Stimulated activated CD8-positive, alpha-beta memory T cell treated with anti-CD3 and anti-CD28 coated beads, Interleukin-4, amount 100 ng/mL, for 1 hour (primary cell): ENCODE measurements around the gene NEURL1B.
"Not testable (repeated sequence)": the region's sequence is repeated elsewhere in the genome, so short reads cannot be mapped to it uniquely, and the experiment has no call there.

ENCODE experiments used
- DNase-seq, 2 donors: peaks; one replicate each; pipeline ENCODE4 v3.0.0-alpha.2; 2020; ENCODE audit warnings: low read depth in 2 of 2, low spot score in 1 of 2

The NEURL1B gene

DNA sequence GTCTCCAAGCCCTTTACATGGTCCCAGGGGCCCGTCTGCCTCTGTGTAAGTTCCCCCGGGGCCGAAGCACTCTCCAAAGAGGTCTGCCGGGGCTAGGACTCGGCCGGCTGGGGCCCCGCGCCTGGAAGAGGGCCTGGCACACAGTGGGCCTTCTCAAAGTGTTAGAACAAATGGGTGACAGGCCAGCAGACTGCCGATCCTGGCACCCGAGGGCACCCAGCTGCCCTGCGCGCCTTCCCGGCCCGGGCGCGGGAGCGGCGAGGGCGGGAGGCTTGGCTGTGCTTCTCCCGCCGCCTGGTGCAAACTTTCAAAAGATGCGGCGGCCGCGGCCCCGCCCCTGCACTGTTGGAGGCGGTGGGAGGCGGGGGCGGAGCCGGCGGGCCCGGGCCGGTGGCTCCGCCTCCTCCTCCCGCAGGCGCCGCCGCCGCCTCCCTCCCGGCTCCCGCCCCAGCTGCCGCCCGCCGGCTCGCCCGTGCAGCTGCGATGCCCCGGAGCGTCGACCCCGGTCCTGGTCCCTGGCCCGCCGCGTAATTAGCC lies at the start of gene NEURL1B:
Gene NEURL1B, plus strand, starts transcription at position 442 of the 537 bp plus-strand sequence. CDS start 144 bp downstream, outside the sequence.
- DNase-seq: no peak

GRCh38 chr5:172591636-172592035 lies 49.4 kb upstream of the NEURL1B start:
- no peak for DNase-seq

DNA sequence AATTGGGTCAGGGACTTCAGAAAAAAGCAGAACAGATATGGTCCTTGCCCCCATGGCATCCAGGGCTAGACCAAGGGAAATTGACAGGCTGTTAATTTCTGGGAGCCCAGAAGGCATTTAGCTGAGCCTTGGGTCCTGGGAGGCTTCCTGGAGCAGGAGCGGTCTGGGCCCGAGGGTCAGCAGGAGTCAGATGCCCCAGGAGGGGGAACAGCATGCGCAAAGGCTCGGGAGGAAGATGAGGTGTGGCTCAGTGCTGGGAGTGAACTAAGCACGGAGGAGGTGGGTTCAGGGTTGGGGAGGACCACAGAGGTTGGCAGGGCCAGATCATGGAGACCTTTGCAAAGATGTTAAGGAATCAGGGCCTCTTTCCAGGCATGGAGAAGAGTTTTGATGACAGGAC lies 48.2 kb upstream of the NEURL1B start:
- DNase-seq: no peak

DNA sequence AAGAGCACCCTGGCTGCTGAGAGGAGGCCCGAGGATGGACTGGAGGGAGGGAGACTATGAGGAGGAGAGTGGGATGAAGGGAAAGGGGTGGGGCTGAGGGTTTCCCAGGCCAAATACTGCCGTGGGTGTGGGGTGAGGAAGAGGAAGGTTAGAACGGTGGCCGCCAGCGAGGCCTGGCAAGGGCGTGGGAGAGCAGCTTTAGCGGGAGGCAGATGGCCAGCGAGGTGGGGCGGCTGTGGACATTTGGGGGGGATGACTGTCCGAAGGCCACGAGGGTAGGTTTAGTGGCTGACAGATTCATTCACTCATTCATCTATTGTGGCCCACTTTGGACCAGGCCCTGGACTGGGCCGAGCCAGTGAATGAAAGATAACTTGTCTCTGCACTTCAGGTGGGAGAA lies 47.8 kb upstream of the NEURL1B start:
- DNase-seq: no peak

GRCh38 chr5:172593721-172594235 lies 47.3 kb upstream of the NEURL1B start:
- no peak for DNase-seq

DNA sequence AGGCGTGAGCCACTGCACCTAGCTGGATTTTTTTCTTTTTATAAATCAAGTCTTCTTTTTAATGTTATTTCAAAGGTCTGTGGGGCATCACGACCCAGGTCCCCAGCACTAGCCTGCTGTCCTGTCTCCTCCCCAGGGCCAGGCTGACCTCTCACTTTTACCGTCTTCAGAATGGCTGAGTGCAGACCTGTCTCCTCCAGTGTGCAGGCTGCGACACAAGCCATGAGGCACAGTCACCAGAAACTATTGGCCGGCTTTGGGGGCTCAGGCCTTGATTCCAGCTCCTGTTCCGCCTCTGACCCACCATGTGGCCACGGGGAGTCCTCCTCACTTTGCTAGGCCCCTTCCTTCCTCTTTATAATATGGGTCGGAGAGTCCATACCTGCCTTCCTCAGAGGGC lies 46.6 kb upstream of the NEURL1B start:
- no peak for DNase-seq

DNA sequence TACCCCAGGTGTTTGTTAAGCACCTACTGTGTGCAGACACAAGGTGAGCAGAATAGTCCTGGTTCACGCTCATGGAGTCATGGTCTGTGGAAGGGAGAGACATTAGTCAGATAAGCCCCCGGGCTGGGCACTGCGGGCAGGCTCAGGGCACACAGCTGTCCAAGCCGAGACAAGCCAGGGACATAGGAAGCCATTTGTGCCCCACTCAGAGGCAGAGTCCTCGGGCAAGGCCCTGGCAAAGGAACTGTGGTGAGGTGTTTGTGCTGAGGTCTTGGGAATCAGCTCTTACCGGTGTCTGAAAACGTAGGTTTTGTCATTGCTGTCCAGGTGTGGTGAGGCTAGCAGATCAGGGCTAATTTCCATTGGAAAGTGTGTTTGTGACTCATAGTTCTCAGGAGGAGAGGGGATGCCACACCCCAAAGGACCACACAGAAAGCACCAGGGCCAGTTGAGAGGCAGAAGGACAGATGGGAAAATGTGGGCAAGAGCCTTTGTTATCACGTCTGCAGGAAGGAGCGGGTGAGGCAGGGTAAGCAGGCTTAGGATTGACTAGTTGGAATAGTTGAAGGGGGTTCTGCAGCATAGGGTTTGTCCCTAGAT lies 46.1 kb upstream of the NEURL1B start:
- DNase-seq: no peak

DNA sequence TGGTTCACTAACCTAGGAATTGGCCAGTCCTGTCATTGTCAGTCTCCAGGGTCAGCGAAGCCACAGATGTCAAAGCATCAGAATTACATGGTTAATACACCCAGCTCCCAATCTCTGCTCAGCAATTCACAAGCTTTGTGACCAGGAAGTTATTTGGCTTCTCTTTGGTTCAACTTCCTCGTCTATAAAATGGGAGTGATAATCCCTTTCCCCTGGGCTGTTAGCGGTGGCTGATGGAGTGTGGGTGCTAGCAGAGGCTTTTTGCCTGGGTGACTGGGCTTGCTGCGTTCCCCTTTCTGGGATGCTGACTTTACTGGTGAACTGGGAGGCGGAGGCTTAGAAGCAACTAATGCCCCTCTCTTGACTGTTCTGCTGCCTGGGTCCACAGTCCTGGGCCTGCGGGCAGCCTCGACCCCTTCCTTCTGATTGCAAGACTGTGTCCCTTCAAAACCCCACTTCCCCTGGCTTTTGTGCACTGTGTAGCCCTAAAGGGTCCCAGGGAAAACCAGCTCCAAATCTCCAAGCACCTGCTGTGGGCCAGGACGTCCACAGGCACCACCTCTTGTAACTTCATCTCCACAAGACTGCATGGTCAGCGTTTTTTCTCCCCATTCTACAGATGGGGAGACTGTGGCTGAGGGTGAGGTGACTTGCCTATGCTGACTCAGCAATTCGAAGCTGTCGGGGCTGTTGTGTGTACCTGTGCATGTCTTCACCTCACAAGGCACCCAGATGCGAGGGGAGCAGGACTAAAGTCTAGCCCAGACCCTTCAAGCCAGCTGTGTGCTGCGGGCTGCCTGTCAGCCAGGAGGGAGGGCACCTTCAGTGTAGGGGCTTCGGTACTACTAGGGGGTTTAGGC lies 45.2 kb upstream of the NEURL1B start:
- no peak for DNase-seq

DNA sequence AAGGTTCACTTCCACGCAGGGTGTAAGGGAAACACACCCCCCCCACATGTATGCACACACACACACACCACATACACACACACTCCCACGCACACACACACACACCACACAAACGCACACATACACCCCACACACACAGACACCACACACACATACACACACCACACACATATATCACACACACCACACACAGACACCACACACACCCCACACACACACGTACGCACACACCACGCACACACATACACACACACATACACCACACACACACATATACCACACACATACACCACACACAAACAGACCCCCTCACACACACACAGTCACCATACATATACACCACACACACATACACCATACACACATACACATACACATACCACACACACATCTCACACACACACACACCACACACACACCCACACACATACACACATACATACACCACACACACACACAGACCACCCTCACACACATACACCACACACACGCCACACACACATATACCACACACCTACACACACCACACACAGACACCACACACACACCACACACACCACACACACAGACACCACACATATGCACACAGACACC lies 44.3 kb upstream of the NEURL1B start:
- no peak for DNase-seq

- DNase-seq: no peak
Observed at GRCh38 chr5:172597755-172598155, 43.3 kb upstream of the NEURL1B start.

- no peak for DNase-seq
Observed at GRCh38 chr5:172598251-172599203, 42.5 kb upstream of the NEURL1B start.

DNA sequence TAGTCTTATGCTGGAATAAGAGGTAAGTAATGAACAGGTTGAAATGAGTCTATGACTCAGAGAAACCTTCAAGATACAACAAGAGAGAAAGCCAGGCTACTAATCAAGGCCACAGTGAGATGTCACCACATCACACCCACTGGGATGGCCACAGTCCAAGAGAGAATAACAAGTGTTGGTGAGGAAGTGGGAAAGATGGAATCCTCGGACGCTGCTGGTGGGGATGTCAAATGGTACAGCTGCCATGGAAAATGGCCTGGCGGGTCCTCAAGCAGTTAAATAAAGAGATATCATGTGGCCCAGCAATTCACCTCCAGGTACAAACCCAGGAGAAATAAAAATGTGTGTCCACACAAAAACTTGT lies 41.9 kb upstream of the NEURL1B start:
- DNase-seq: no peak

- no peak for DNase-seq
Observed at GRCh38 chr5:172600571-172600970, 40.5 kb upstream of the NEURL1B start.

GRCh38 chr5:172601576-172601975 lies 39.5 kb upstream of the NEURL1B start:
- DNase-seq: not testable (repeated sequence)

GRCh38 chr5:172602783-172603231 lies 38.3 kb upstream of the NEURL1B start:
- DNase-seq: no peak

- no peak for DNase-seq
Observed at GRCh38 chr5:172603251-172603806, 37.7 kb upstream of the NEURL1B start.

- no peak for DNase-seq
Observed at GRCh38 chr5:172605466-172605865, 35.6 kb upstream of the NEURL1B start.

DNA sequence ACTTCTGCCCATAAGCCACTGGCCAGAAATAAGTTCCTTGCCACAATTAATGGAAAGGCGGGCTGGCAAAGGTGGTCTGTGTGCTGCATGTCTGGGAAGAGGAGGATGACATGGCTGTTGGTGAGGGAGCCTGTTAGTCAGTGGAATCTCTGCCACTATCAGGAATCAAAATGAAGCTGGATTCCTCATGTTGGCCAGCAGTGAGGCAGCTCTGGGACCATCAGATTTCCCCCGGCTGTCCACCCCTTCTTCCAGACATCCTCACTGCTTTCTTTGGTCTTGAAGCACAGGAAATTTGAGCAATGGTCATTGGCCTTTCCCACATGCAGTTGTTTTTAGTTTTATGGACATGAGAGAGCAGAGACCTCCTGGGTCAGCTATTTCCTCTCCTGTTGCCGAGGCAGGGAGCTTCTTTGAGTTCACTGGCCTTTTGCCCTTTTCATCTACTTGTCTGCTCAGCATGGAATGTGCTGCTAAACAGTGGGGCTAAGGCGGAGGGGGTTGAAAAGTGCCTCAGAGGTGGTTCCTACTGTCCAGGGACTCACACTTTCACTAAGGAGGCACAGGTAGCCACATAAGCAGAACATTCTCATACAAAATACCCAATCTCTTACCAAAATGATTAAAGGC lies 34.8 kb upstream of the NEURL1B start:
- no peak for DNase-seq

DNA sequence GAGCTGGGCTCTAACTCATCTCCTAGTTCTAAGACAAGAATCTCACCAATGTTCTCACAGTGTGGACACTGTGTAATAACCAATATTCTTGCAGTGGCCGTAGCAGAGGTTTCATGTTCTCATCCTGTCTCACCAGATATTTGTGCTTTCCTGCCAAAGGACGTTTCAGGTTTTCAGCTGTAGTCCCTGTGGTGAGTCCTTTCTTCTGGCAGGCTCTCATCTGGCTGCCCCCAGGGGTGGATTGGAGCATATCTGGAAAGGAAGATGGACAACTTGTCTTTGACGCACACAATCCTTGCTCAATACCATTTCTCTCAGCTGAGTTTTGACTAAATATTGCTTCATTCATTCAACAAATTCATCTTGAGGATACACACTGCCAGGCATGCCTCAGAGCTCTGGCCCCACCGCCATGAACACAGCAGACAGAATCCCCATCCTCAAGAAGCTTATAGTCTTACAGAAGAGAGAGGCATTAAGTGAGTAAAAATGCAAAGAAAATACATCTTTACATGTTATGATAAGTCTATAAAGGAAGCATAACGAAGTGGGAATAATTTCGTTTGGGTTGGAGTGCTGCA lies 33.8 kb upstream of the NEURL1B start:
- DNase-seq: no peak
